CD4-positive, alpha-beta T cell treated with Interleukin-15 for 4 hours (primary cell): ENCODE measurements around the gene PDE11A.

Experiments
- DNase-seq: peaks from one replicate; pipeline ENCODE4 v3.0.0-alpha.2; 2020; ENCODE audit warnings: low spot score

The PDE11A gene

GRCh38 chr2:177923323-177923722 is 149.3 kb downstream of the PDE11A start:
- no peak for DNase-seq

DNA sequence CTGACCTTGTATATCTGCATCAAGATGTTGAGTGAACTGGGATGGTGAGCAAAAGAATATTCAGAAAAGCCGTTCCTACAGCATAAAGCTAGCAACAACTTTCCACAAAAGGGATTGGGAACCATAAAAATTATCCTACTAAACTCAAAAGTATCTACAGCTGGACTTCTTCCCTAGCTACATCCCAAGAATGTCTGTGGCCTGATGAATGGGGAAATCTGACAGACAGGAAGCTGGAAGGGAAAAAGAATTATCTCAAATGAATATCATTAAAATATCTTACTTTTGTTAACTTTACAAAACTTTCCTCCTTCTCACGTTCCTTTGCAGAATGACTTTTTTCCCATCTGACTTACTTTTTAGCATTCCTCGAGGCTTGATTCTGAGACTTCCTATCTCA is 150.9 kb downstream of the PDE11A start:
- no peak for DNase-seq

- DNase-seq, result no peak
These were observed 155.4 kb downstream of the PDE11A start for GRCh38 chr2:177917169-177917568.

- no peak for DNase-seq
These were observed 156.2 kb downstream of the PDE11A start for GRCh38 chr2:177916342-177916741.

DNA sequence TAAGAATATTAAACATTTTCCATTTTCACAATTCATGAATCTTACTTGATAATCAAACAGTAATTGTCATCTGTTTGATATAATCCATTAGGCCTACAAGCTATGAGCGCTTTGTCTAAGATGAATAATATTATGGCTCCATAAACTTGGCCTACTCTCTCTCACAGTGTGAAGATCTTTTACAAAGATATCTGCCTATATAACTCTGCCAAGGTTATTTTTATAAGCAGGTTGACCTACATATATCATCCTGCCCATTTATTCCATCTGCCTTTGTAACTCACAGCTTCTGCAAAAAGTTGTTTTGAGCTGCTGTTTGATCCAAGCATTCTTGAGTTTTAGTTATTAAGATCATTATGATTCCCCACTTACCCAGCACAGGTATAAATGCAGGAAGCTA is 158.3 kb downstream of the PDE11A start:
- DNase-seq, result no peak

DNA sequence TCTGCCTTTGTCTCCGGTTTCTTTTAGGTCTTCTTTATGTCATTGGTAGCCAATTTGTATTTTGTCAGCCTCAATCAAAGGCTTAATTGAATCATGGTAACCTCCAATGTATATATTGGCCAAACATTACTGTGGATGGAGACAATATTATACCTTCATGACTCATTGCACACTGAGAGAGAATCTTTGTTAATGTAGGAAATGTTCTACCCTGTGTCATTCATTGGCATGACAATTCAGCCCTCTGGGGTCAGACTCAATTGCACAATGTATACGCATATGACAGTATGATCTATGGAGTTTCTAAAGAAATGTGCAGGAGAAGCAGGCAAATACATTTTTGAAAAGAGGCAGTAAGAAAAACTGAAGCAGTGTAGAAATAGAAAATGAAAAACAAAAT is 162.6 kb downstream of the PDE11A start:
- no peak for DNase-seq

- no peak for DNase-seq
These were observed 163.8 kb downstream of the PDE11A start for GRCh38 chr2:177908824-177909223.

DNA sequence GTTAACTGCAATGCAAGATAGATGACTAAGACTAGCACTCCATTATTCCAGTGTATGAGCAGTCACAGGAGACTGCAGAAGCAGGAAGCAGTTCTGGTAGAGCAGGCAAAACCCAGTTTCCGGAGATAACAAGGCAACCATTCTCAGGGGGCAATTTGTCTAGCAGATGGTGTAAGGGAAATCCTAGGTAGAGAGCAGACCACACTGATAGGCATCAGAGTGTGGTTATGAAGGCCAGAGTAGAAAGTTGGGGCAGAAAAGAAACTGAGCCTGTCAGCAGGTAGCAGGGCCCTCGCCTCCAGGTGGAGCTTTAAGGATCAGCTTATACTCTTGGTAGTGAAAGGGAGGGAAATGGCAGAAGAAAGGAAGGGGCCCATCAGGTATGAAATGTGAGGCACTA is 164.4 kb downstream of the PDE11A start:
- DNase-seq, result no peak

- peak; percentile 57 for DNase-seq
These were observed 166.4 kb downstream of the PDE11A start for GRCh38 chr2:177906041-177906718.

GRCh38 chr2:177905640-177906039 is 166.9 kb downstream of the PDE11A start:
- no peak for DNase-seq

GRCh38 chr2:177902395-177903163 is 170.0 kb downstream of the PDE11A start:
- no peak for DNase-seq

DNA sequence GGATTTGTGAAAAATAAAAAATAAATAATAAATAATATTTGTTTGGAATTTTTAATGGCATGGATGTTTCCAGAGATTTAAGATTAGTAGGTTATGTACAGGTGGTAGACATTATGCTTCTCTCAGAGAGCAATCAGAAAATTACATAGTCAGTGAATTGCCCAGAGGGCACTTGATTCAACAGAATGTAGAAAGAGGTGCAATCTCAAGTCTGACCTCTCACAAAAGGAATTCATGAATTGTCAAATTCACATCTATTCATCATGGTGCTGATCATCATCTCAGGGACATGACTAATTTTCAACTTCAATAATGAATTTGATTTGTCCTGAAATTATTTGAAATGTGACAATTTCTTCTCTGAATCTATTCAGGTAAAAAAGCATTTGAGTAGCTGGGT is 172.5 kb downstream of the PDE11A start:
- no peak for DNase-seq

DNA sequence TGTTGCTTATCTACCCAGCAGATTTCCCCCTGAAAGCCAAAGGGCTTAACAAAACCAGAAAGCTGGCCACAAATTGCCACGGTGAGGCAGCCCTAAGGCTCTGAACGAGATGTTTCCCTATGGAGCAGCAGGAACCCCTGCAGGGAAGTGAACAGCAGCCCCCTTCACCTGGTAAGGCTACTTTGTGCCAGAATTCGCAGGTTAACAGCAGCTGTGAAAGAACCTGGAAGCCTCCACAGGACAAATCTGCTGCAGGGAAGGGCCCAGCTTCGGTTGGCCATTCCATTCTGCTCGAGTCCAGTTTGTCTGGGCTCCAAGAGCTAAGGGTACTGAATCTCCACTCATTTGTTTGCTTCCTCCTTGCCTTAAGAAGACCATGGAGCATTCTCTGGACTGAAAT is 175.3 kb downstream of the PDE11A start:
- no peak for DNase-seq

DNA sequence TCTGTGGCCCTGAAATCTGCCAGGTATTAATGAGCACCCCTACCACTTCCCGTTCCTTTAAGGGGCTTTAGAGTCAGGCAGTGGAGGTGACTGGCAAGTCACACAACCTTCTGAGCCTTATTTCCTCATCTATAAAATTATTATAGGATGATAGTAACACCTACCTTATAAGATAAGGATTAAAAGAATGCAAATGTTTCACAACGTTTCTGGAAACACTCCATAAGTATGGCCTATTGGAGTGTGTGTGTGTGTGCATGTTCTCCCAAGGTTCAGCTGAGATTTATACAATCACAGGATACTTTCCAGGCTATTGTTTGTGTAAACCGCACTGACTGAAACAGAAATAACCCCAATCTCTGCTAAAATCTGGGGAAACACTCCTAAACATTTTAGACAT is 176.0 kb downstream of the PDE11A start:
- no peak for DNase-seq

DNA sequence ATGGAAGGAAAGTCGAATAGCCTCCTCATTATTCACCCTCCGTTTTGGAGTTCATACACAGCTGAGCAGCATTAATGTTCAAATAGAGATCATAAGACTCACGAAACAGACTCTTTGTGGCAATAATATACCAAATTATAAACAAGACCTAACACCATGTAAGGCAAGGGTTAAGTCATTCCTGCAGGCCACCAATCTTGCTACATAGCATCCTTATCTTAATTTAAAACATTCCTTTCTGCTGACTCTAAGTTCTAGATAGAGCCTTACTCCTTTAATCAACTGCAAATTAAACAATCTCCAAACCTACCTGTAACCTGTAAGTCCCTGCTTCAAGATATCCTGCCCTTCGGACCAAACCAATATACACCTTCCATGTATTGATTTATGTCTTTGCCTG is 178.0 kb downstream of the PDE11A start:
- no peak for DNase-seq

DNA sequence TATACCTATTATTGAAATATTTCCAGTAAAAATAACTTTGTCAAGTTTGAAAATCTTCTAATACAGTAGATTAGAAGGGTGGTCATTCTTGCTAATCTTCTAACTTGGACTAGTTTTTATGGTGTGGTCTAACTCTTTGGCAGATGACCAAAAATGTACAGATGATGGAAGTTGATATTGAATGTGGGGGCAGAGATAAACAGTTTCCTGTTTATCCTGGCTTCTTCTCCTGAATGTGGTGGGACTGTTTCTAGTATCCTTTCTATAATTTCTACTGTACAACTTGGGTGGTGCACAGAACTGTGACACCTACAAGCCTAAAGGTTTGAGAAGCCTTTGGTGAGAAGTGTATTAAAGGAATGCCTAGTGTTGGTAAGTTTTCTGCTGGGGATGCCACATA is 178.7 kb downstream of the PDE11A start:
- no peak for DNase-seq

- DNase-seq, result no peak
These were observed 181.0 kb downstream of the PDE11A start for GRCh38 chr2:177891533-177891932.

DNA sequence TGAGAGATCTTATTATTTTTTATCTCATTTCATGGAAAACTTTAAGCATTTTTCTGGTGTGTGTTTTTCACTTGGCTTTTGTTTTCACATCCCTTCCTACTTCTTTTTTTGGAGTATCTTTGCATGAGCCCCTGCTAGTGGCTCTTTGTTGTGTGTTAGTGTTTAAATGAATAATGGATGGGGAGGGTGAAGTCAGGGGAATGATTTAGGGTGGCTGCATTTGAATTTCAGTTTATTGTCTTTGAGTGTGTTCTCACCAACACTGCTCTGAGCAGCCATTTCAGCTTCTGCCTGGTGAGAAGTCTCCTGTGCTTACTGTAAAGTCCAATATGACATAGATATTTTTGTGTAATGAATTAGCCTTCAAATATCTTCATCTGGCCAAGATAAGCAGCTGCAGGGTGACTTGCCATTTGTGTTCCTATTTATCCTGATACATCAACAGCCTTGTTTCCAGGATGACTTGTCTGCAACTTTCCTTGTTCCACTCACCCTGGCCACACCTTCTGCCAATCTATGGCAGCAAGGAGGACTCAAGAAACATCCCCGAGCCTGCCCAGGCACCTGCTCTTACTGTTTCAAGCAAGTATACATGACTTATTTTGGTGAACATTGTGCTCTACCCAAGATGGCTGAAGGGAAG is 182.6 kb downstream of the PDE11A start:
- DNase-seq, result no peak

DNA sequence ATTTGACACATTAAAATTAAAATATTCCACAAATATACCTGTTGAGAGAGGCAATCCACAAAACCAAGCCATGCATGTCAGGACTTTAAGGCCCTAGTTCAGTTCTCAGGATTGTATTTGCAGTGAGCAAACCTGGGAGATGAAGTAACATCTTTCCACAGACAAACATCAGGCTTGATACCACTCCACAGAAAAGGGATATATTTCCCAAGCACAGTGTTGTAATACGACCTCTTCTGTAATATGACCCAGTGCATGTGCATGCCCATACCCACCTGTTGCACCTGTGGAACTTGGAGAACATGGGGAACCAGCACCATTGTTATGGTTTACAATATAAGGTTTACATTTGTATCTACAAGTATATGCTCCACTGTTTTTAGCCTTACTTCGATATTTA is 184.0 kb downstream of the PDE11A start:
- no peak for DNase-seq

GRCh38 chr2:177887722-177888121 is 184.9 kb downstream of the PDE11A start:
- DNase-seq, result no peak

DNA sequence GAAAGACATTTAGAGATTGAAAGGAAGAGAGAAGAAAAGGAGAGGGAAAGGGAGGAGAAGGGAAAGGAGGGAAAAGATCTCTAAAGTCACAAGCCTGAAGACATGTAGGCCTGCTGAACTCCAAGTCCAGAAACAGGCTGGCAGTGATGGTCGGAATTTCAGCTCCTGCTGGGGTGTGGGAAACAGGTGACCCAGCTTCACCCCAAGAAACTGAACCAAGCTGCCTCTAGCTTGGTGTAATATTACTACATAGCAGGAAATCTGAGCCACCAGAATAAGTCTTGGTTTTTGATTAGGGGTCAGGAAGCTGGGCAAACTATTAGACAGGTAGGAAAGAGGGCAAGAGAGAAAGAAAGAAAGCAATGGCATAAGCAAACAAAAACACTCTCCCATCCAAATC is 185.8 kb downstream of the PDE11A start:
- no peak for DNase-seq

GRCh38 chr2:177885828-177886466 is 186.6 kb downstream of the PDE11A start:
- no peak for DNase-seq

DNA sequence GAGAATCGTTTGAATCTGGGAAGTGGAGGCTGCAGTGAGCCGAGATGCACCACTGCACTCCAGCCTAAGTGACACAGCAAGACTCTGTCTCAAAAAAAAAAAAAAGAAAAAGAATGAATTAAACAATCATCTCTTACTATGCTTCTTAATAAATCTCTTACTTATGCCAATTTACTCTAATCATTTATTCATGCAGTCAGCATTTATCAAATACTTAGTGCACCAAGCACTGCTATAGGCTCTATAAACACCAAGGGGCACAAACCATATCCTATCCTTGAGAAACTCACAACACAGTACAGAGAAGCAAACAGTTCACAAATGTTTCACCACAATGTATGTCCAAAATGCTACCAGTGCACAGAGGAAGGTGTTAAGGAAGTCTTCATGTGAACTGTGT is 189.4 kb downstream of the PDE11A start:
- no peak for DNase-seq
